DOHH2 (cell line): ENCODE measurements around the gene TWIST1.

Experiments used
- H3F3A ChIP-seq: fragments of 200-600 bp; sonication (generic), shearing (Covaris generic); 2 replicates; pipeline ENCODE4 v1.6.0; 2016; ENCODE audit warnings: antibody characterized with exemption, mild to moderate bottlenecking; ENCODE audit not compliant: control insufficient read depth, insufficient read depth
- H3K27ac ChIP-seq: fragments of 200-600 bp; sonication (generic); 2 replicates; pipeline ENCODE4 v1.5.1; 2014; ENCODE audit warnings: low read depth, mild to moderate bottlenecking, low read length, moderate library complexity
- H3K27me3 ChIP-seq: fragments of 200-600 bp; sonication (generic); 2 replicates; pipeline ENCODE4 v1.6.1; 2014; ENCODE audit warnings: mild to moderate bottlenecking, low read length, mixed read lengths; ENCODE audit not compliant: control insufficient read depth
- H3K36me3 ChIP-seq: fragments of 200-600 bp; sonication (generic); 2 replicates; pipeline ENCODE4 v1.6.1; 2014; ENCODE audit warnings: mild to moderate bottlenecking, low read length, moderate library complexity, mixed read lengths; ENCODE audit not compliant: control insufficient read depth
- H3K4me1 ChIP-seq: fragments of 200-600 bp; sonication (generic); 2 replicates; pipeline ENCODE4 v1.6.1; 2014; ENCODE audit warnings: mild to moderate bottlenecking, low read length, mixed read lengths; ENCODE audit not compliant: control insufficient read depth
- H3K4me2 ChIP-seq: fragments of 200-600 bp; sonication (generic); 2 replicates; pipeline ENCODE4 v1.6.0; 2014; ENCODE audit warnings: mild to moderate bottlenecking, low read length, moderate library complexity
- H3K4me3 ChIP-seq: fragments of 200-600 bp; sonication (generic); 2 replicates; pipeline ENCODE4 v1.5.1; 2014; ENCODE audit warnings: mild to moderate bottlenecking, low read length, mixed read lengths
- H3K79me2 ChIP-seq: fragments of 200-600 bp; sonication (generic); 2 replicates; pipeline ENCODE4 v1.6.1; 2014; ENCODE audit warnings: mild to moderate bottlenecking, low read length, mixed read lengths; ENCODE audit not compliant: control insufficient read depth
- H3K9me2 ChIP-seq: fragments of 200-600 bp; sonication (generic); replicated peaks from 2 replicates; pipeline ENCODE4 v1.6.1; 2014; ENCODE audit warnings: mild to moderate bottlenecking, low read length, mixed read lengths; ENCODE audit not compliant: control insufficient read depth
- H3K9me3 ChIP-seq: fragments of 200-600 bp; sonication (generic); 2 replicates; pipeline ENCODE4 v1.6.1; 2014; ENCODE audit warnings: antibody characterized with exemption, low read length, mixed read lengths; ENCODE audit not compliant: control insufficient read depth, insufficient read depth
- H4K20me1 ChIP-seq: fragments of 200-600 bp; sonication (generic); 2 replicates; pipeline ENCODE4 v1.6.0; 2014; ENCODE audit warnings: low read depth, mild to moderate bottlenecking, antibody characterized with exemption, low read length, moderate library complexity; ENCODE audit not compliant: control insufficient read depth, insufficient read depth
- CTCF ChIP-seq: fragments of 200-600 bp; sonication (generic); IDR thresholded peaks from one replicate; pipeline ENCODE4 v1.5.1; 2014; ENCODE audit warnings: antibody characterized with exemption, mild to moderate bottlenecking, low read depth, low read length; ENCODE audit not compliant: poor library complexity, severe bottlenecking
- EZH2phosphoT487 ChIP-seq: fragments of 200-600 bp; sonication (generic); IDR thresholded peaks from 2 replicates; pipeline ENCODE4 v1.6.1; 2017; ENCODE audit warnings: borderline replicate concordance, mild to moderate bottlenecking, antibody characterized with exemption, low read length, moderate library complexity, mixed read lengths

The TWIST1 gene

GRCh38 chr7:19066170-19066569 is 51.3 kb downstream of the TWIST1 start:
- TF ChIP-seq CTCF (no peak), EZH2phosphoT487 (no peak)
- Histone ChIP-seq H3K9me2 (no peaks in the 10 kb centered on the region), H3K4me3 (no peak overlapping the region), H3K36me3 (no peaks in the 10 kb centered on the region), H3K27ac (no peak overlapping the region), H3K79me2 (no peaks in the 10 kb centered on the region), H3F3A (no peaks in the 10 kb centered on the region), H3K4me2 (no peak overlapping the region), H3K9me3 (no peaks in the 10 kb centered on the region), H4K20me1 (no peaks in the 10 kb centered on the region), H3K27me3 (no peaks in the 10 kb centered on the region), H3K4me1 (no peaks in the 10 kb centered on the region)
